ENCODE measurements around the gene GAK. TPM values are rescaled to one million over a fixed set of nuclear protein-coding genes. Genes with fewer than 3 reads are reported as not detected.

The GAK gene
- polyA plus RNA-seq, 2 donors: 82.3 to 147 TPM

- H3K27ac ChIP-seq (ENCODE audit: low read depth in 2 of 2, low read length in 1 of 2): no peak overlapping the region
- peaks cover 0 to 32% of the 10 kb centered on the region in 2 donors for H3K9me3 ChIP-seq (ENCODE audit: control insufficient read depth in 2 of 2, insufficient read depth in 1 of 2, low read depth in 1 of 2, low read length in 1 of 2)
- peaks cover 0 to 2% of the 10 kb centered on the region in 2 donors for H3K27me3 ChIP-seq (ENCODE audit: control insufficient read depth in 1 of 2, insufficient read depth in 2 of 2, low read length in 2 of 2)
- H3K4me1 ChIP-seq (ENCODE audit: control insufficient read depth in 2 of 2, insufficient read depth in 2 of 2, low read length in 1 of 2): no peaks in the 10 kb centered on the region
- H3K36me3 ChIP-seq (ENCODE audit: control insufficient read depth in 2 of 2, insufficient read depth in 2 of 2, low read length in 1 of 2): no peaks in the 10 kb centered on the region
- no peak overlapping the region for H3K4me3 ChIP-seq (ENCODE audit: low read depth in 1 of 2, low read length in 2 of 2)
- 92 to 94% methylated on average over 32 of the region's 32 CpGs for WGBS, 2 donors
These were observed 96.1 kb downstream of the GAK start for GRCh38 chr4:836003-836511.

GRCh38 chr4:835148-836002 is 96.7 kb downstream of the GAK start:
- no peaks in the 10 kb centered on the region for H3K36me3 ChIP-seq (ENCODE audit: control insufficient read depth in 2 of 2, insufficient read depth in 2 of 2, low read length in 1 of 2)
- 77 to 84% methylated on average over 46 of the region's 46 CpGs for WGBS, 2 donors
- no peak overlapping the region for H3K4me3 ChIP-seq (ENCODE audit: low read depth in 1 of 2, low read length in 2 of 2)
- peaks cover 0 to 2% of the 10 kb centered on the region in 2 donors for H3K27me3 ChIP-seq (ENCODE audit: control insufficient read depth in 1 of 2, insufficient read depth in 2 of 2, low read length in 2 of 2)
- peaks cover 0 to 32% of the 10 kb centered on the region in 2 donors for H3K9me3 ChIP-seq (ENCODE audit: control insufficient read depth in 2 of 2, insufficient read depth in 1 of 2, low read depth in 1 of 2, low read length in 1 of 2)
- H3K4me1 ChIP-seq (ENCODE audit: control insufficient read depth in 2 of 2, insufficient read depth in 2 of 2, low read length in 1 of 2): no peaks in the 10 kb centered on the region
- no peak overlapping the region for H3K27ac ChIP-seq (ENCODE audit: low read depth in 2 of 2, low read length in 1 of 2)

- H3K9me3 ChIP-seq (ENCODE audit: control insufficient read depth in 2 of 2, insufficient read depth in 1 of 2, low read depth in 1 of 2, low read length in 1 of 2): peaks cover 0 to 32% of the 10 kb centered on the region in 2 donors
- no peaks in the 10 kb centered on the region for H3K4me1 ChIP-seq (ENCODE audit: control insufficient read depth in 2 of 2, insufficient read depth in 2 of 2, low read length in 1 of 2)
- no peaks in the 10 kb centered on the region for H3K36me3 ChIP-seq (ENCODE audit: control insufficient read depth in 2 of 2, insufficient read depth in 2 of 2, low read length in 1 of 2)
- 81% methylated on average over 25 to 29 of the region's 29 CpGs for WGBS, 2 donors
- H3K4me3 ChIP-seq (ENCODE audit: low read depth in 1 of 2, low read length in 2 of 2): no peak overlapping the region
- H3K27me3 ChIP-seq (ENCODE audit: control insufficient read depth in 1 of 2, insufficient read depth in 2 of 2, low read length in 2 of 2): peaks cover 0 to 2% of the 10 kb centered on the region in 2 donors
- no peak overlapping the region for H3K27ac ChIP-seq (ENCODE audit: low read depth in 2 of 2, low read length in 1 of 2)
These were observed 97.6 kb downstream of the GAK start for GRCh38 chr4:834368-835147.

- Histone ChIP-seq H3K4me3 (ENCODE audit: low read depth in 1 of 2, low read length in 2 of 2) (no peak overlapping the region), H3K27me3 (ENCODE audit: control insufficient read depth in 1 of 2, insufficient read depth in 2 of 2, low read length in 2 of 2) (peaks cover 0 to 2% of the 10 kb centered on the region in 2 donors), H3K4me1 (ENCODE audit: control insufficient read depth in 2 of 2, insufficient read depth in 2 of 2, low read length in 1 of 2) (no peaks in the 10 kb centered on the region), H3K36me3 (ENCODE audit: control insufficient read depth in 2 of 2, insufficient read depth in 2 of 2, low read length in 1 of 2) (no peaks in the 10 kb centered on the region), H3K9me3 (ENCODE audit: control insufficient read depth in 2 of 2, insufficient read depth in 1 of 2, low read depth in 1 of 2, low read length in 1 of 2) (peaks cover 0 to 32% of the 10 kb centered on the region in 2 donors), H3K27ac (ENCODE audit: low read depth in 2 of 2, low read length in 1 of 2) (no peak overlapping the region)
- 63 to 65% methylated on average over 18 of the region's 18 CpGs for WGBS, 2 donors
These were observed 98.3 kb downstream of the GAK start for GRCh38 chr4:833731-834367.

- Histone ChIP-seq H3K27ac (ENCODE audit: low read depth in 2 of 2, low read length in 1 of 2) (no peak overlapping the region), H3K4me1 (ENCODE audit: control insufficient read depth in 2 of 2, insufficient read depth in 2 of 2, low read length in 1 of 2) (no peaks in the 10 kb centered on the region), H3K36me3 (ENCODE audit: control insufficient read depth in 2 of 2, insufficient read depth in 2 of 2, low read length in 1 of 2) (no peaks in the 10 kb centered on the region), H3K4me3 (ENCODE audit: low read depth in 1 of 2, low read length in 2 of 2) (no peak overlapping the region), H3K9me3 (ENCODE audit: control insufficient read depth in 2 of 2, insufficient read depth in 1 of 2, low read depth in 1 of 2, low read length in 1 of 2) (peaks cover 0 to 32% of the 10 kb centered on the region in 2 donors), H3K27me3 (ENCODE audit: control insufficient read depth in 1 of 2, insufficient read depth in 2 of 2, low read length in 2 of 2) (peaks cover 0 to 3% of the 10 kb centered on the region in 2 donors)
- 56 to 62% methylated on average over 10 of the region's 10 CpGs for WGBS, 2 donors
These were observed 99.0 kb downstream of the GAK start for GRCh38 chr4:833156-833555.

- Histone ChIP-seq H3K4me3 (ENCODE audit: low read depth in 1 of 2, low read length in 2 of 2) (no peak overlapping the region), H3K36me3 (ENCODE audit: control insufficient read depth in 2 of 2, insufficient read depth in 2 of 2, low read length in 1 of 2) (no peaks in the 10 kb centered on the region), H3K27me3 (ENCODE audit: control insufficient read depth in 1 of 2, insufficient read depth in 2 of 2, low read length in 2 of 2) (peaks cover 0 to 7% of the 10 kb centered on the region in 2 donors), H3K9me3 (ENCODE audit: control insufficient read depth in 2 of 2, insufficient read depth in 1 of 2, low read depth in 1 of 2, low read length in 1 of 2) (peaks cover 0 to 30% of the 10 kb centered on the region in 2 donors), H3K4me1 (ENCODE audit: control insufficient read depth in 2 of 2, insufficient read depth in 2 of 2, low read length in 1 of 2) (no peaks in the 10 kb centered on the region), H3K27ac (ENCODE audit: low read depth in 2 of 2, low read length in 1 of 2) (no peak overlapping the region)
- WGBS, 2 donors: 87 to 94% methylated on average over 8 to 9 of the region's 9 CpGs
These were observed 99.6 kb downstream of the GAK start for GRCh38 chr4:832536-832935.

GRCh38 chr4:832108-832507 is 100.0 kb downstream of the GAK start:
- no peak overlapping the region for H3K27ac ChIP-seq (ENCODE audit: low read depth in 2 of 2, low read length in 1 of 2)
- H3K36me3 ChIP-seq (ENCODE audit: control insufficient read depth in 2 of 2, insufficient read depth in 2 of 2, low read length in 1 of 2): no peaks in the 10 kb centered on the region
- peaks cover 0 to 10% of the 10 kb centered on the region in 2 donors for H3K27me3 ChIP-seq (ENCODE audit: control insufficient read depth in 1 of 2, insufficient read depth in 2 of 2, low read length in 2 of 2)
- H3K4me1 ChIP-seq (ENCODE audit: control insufficient read depth in 2 of 2, insufficient read depth in 2 of 2, low read length in 1 of 2): no peaks in the 10 kb centered on the region
- WGBS, 2 donors: 91 to 95% methylated on average over 5 to 7 of the region's 7 CpGs
- peaks cover 0 to 26% of the 10 kb centered on the region in 2 donors for H3K9me3 ChIP-seq (ENCODE audit: control insufficient read depth in 2 of 2, insufficient read depth in 1 of 2, low read depth in 1 of 2, low read length in 1 of 2)
- no peak overlapping the region for H3K4me3 ChIP-seq (ENCODE audit: low read depth in 1 of 2, low read length in 2 of 2)

- Histone ChIP-seq H3K27me3 (ENCODE audit: control insufficient read depth in 1 of 2, insufficient read depth in 2 of 2, low read length in 2 of 2) (peaks cover 0 to 16% of the 10 kb centered on the region in 2 donors), H3K36me3 (ENCODE audit: control insufficient read depth in 2 of 2, insufficient read depth in 2 of 2, low read length in 1 of 2) (no peaks in the 10 kb centered on the region), H3K4me1 (ENCODE audit: control insufficient read depth in 2 of 2, insufficient read depth in 2 of 2, low read length in 1 of 2) (peaks cover 0 to 6% of the 10 kb centered on the region in 2 donors), H3K9me3 (ENCODE audit: control insufficient read depth in 2 of 2, insufficient read depth in 1 of 2, low read depth in 1 of 2, low read length in 1 of 2) (peaks cover 0 to 20% of the 10 kb centered on the region in 2 donors), H3K4me3 (ENCODE audit: low read depth in 1 of 2, low read length in 2 of 2) (no peak overlapping the region), H3K27ac (ENCODE audit: low read depth in 2 of 2, low read length in 1 of 2) (no peak overlapping the region)
- WGBS, 2 donors: 62 to 67% methylated on average over 3 of the region's 3 CpGs
These were observed 100.7 kb downstream of the GAK start for GRCh38 chr4:831483-831805.
